Esophagus squamous epithelium (tissue), 4 donors: ENCODE results near the gene KRTAP21-3.

Experiments
- CTCF ChIP-seq, 6 experiments: fragments of 450-650 bp in 4 of 6; fragments of 200-600 bp in 2 of 6; sonication (generic) in 2 of 6; IDR thresholded peaks; one replicate each; pipeline ENCODE4 v1.5.1; 2016 to 2019; ENCODE audit warnings: antibody characterized with exemption in 6 of 6, mild to moderate bottlenecking in 4 of 6, moderate library complexity in 4 of 6
- POLR2A ChIP-seq, 4 donors: fragments of 450-650 bp; IDR thresholded peaks; one replicate each; pipeline ENCODE4 v1.6.1; 2017; ENCODE audit warnings: antibody characterized with exemption in 4 of 4, mild to moderate bottlenecking in 4 of 4, moderate library complexity in 3 of 4

- TF ChIP-seq CTCF (IDR thresholded peaks at IDR 0.05): no peak
- no peak for TF ChIP-seq POLR2A (IDR thresholded peaks at IDR 0.05)
Observed at GRCh38 chr21:30717105-30717504, 1.5 kb downstream of the KRTAP21-3 start.
